ENCODE measurements around the gene LSM10. TPM values are rescaled to one million over a fixed set of nuclear protein-coding genes. Genes with fewer than 3 reads are reported as not detected.
A peak's percentile ranks its signal among the peaks of the same experiment; 100 is the strongest.

Gene LSM10
- total and polyA plus RNA-seq, 2 donors (not counting 1 experiment from before 2014, with no cell fraction given): 19.2 to 33.5 TPM

GRCh38 chr1:36369061-36369861 is 28.4 kb downstream of the LSM10 start:
- Histone ChIP-seq H3K36me3 (ENCODE audit: control insufficient read depth, insufficient read depth, low read length) (peaks cover 5% of the 10 kb centered on the region), H3K4me1 (ENCODE audit: control insufficient read depth, extremely low read depth, insufficient read depth, low read length) (peaks cover 43% of the 10 kb centered on the region), H4K20me1 (ENCODE audit: control insufficient read depth, extremely low read depth, insufficient read depth, low read length) (no peaks in the 10 kb centered on the region), H3K27ac (ENCODE audit: insufficient read depth, low read length) (no peak overlapping the region), H3K9me3 (ENCODE audit: control insufficient read depth, insufficient read depth, low read depth, low read length) (no peaks in the 10 kb centered on the region), H3K9ac (ENCODE audit: insufficient read depth, low read length) (no peak overlapping the region), H3K4me3 (replicated peaks in 1 of 4; ENCODE audit: control extremely low read depth in 1 of 4, insufficient read depth in 1 of 4, low read depth in 3 of 4, low read length in 4 of 4) (no peak overlapping the region), H3K4me2 (ENCODE audit: extremely low read depth, insufficient read depth, low read length) (no peak overlapping the region), H2AFZ (ENCODE audit: low read length) (no peak overlapping the region), H3K27me3 (ENCODE audit: control insufficient read depth, insufficient read depth, low read length) (no peaks in the 10 kb centered on the region), H3K79me2 (ENCODE audit: control insufficient read depth, insufficient read depth, low read length) (peaks cover 45% of the 10 kb centered on the region)
- peak; percentile 45 to 63 for DNase-seq (ENCODE audit: low read depth in 2 of 2)
- TF ChIP-seq CTCF (conservative IDR thresholded peaks at IDR 0.05 in 1 of 2, IDR thresholded peaks at IDR 0.05 in 1 of 2; ENCODE audit: low read depth in 1 of 2, low read length in 2 of 2) (peak; percentile 85 to 87), EZH2 (IDR thresholded peaks at IDR 0.05; ENCODE audit: low read length, missing control alignments) (no peak)

- Histone ChIP-seq H3K4me1 (ENCODE audit: control insufficient read depth, extremely low read depth, insufficient read depth, low read length) (peaks cover 29% of the 10 kb centered on the region), H2AFZ (ENCODE audit: low read length) (no peak overlapping the region), H3K27ac (ENCODE audit: insufficient read depth, low read length) (no peak overlapping the region), H4K20me1 (ENCODE audit: control insufficient read depth, extremely low read depth, insufficient read depth, low read length) (no peaks in the 10 kb centered on the region), H3K4me3 (replicated peaks in 1 of 4; ENCODE audit: control extremely low read depth in 1 of 4, insufficient read depth in 1 of 4, low read depth in 3 of 4, low read length in 4 of 4) (no peak overlapping the region), H3K36me3 (ENCODE audit: control insufficient read depth, insufficient read depth, low read length) (peaks cover 5% of the 10 kb centered on the region), H3K79me2 (ENCODE audit: control insufficient read depth, insufficient read depth, low read length) (peaks cover 47% of the 10 kb centered on the region), H3K9me3 (ENCODE audit: control insufficient read depth, insufficient read depth, low read depth, low read length) (no peaks in the 10 kb centered on the region), H3K27me3 (ENCODE audit: control insufficient read depth, insufficient read depth, low read length) (no peaks in the 10 kb centered on the region), H3K4me2 (ENCODE audit: extremely low read depth, insufficient read depth, low read length) (no peak overlapping the region), H3K9ac (ENCODE audit: insufficient read depth, low read length) (no peak overlapping the region)
- DNase-seq (ENCODE audit: low read depth in 2 of 2): peak in 1 of 2 donors; percentile 30
- TF ChIP-seq CTCF (conservative IDR thresholded peaks at IDR 0.05 in 1 of 2, IDR thresholded peaks at IDR 0.05 in 1 of 2; ENCODE audit: low read depth in 1 of 2, low read length in 2 of 2) (no peak), EZH2 (IDR thresholded peaks at IDR 0.05; ENCODE audit: low read length, missing control alignments) (no peak)
Measured at GRCh38 chr1:36367798-36368197, 29.9 kb downstream of the LSM10 start.

GRCh38 chr1:36367066-36367465 is 30.6 kb downstream of the LSM10 start:
- peaks cover 5% of the 10 kb centered on the region for H3K36me3 ChIP-seq (ENCODE audit: control insufficient read depth, insufficient read depth, low read length)
- H4K20me1 ChIP-seq (ENCODE audit: control insufficient read depth, extremely low read depth, insufficient read depth, low read length): no peaks in the 10 kb centered on the region
- no peak overlapping the region for H3K27ac ChIP-seq (ENCODE audit: insufficient read depth, low read length)
- no peaks in the 10 kb centered on the region for H3K9me3 ChIP-seq (ENCODE audit: control insufficient read depth, insufficient read depth, low read depth, low read length)
- H3K4me3 ChIP-seq (replicated peaks in 1 of 4; ENCODE audit: control extremely low read depth in 1 of 4, insufficient read depth in 1 of 4, low read depth in 3 of 4, low read length in 4 of 4): no peak overlapping the region
- no peaks in the 10 kb centered on the region for H3K27me3 ChIP-seq (ENCODE audit: control insufficient read depth, insufficient read depth, low read length)
- TF ChIP-seq EZH2 (IDR thresholded peaks at IDR 0.05; ENCODE audit: low read length, missing control alignments) (no peak), CTCF (conservative IDR thresholded peaks at IDR 0.05 in 1 of 2, IDR thresholded peaks at IDR 0.05 in 1 of 2; ENCODE audit: low read depth in 1 of 2, low read length in 2 of 2) (no peak)
- no peak overlapping the region for H3K9ac ChIP-seq (ENCODE audit: insufficient read depth, low read length)
- peaks cover 43% of the 10 kb centered on the region for H3K79me2 ChIP-seq (ENCODE audit: control insufficient read depth, insufficient read depth, low read length)
- peaks cover 22% of the 10 kb centered on the region for H3K4me1 ChIP-seq (ENCODE audit: control insufficient read depth, extremely low read depth, insufficient read depth, low read length)
- H2AFZ ChIP-seq (ENCODE audit: low read length): no peak overlapping the region
- no peak overlapping the region for H3K4me2 ChIP-seq (ENCODE audit: extremely low read depth, insufficient read depth, low read length)
- no peak for DNase-seq (ENCODE audit: low read depth in 2 of 2)
